HG02571 (cell line): Measurements from ENCODE around the gene CARMIL3.
"Not testable (repeated sequence)": the region's sequence is repeated elsewhere in the genome, so short reads cannot be mapped to it uniquely, and the experiment has no call there.

ENCODE experiments used
- ATAC-seq: cut with Tn5 transposase; IDR thresholded peaks from one replicate; pipeline ENCODE4 v1.9.1; 2021; ENCODE audit warnings: mild to moderate bottlenecking, moderate library complexity; ENCODE audit not compliant: unreplicated experiment

Gene CARMIL3

DNA sequence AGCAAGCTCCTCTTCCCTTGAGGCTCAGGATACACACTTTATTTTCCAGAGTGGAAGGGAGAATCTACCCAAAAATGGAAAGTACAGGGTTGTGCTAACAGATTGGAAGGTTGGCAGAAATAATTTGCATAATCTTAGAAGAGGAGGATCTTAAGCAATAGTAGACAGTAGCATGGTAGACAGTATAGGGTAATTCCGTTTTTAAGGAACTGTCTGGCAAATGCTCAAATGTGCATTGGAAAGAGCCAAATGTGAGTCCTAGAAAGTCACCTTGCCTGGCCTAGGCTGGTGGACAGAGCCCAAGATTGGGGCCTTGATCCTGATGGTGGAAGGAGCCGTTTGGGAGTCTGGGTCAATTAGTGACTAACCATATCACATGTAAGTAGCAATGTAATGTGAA, 13.1 kb upstream of the CARMIL3 start:
- ATAC-seq: no peak

DNA sequence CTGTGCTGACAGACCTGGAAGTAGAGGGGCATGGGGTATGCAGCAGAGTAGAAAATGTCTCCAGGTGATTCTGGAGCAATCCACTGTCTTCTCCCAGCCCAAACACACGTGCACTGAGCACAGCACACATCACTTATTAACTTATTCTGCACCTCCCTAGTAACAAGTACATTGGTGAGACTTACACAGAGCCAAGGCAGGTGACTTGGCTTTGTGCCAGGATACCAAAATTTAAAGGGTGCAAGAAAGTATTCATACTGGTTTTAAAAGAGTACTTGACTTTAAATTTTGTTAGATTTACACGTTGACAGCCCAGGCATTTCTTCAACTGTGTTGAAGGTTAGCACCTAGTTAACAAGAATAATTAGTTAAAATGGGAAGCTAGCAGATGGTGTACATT, 11.1 kb upstream of the CARMIL3 start:
- no peak for ATAC-seq

- no peak for ATAC-seq
Observed at GRCh38 chr14:24042746-24043145, 9.1 kb upstream of the CARMIL3 start.

DNA sequence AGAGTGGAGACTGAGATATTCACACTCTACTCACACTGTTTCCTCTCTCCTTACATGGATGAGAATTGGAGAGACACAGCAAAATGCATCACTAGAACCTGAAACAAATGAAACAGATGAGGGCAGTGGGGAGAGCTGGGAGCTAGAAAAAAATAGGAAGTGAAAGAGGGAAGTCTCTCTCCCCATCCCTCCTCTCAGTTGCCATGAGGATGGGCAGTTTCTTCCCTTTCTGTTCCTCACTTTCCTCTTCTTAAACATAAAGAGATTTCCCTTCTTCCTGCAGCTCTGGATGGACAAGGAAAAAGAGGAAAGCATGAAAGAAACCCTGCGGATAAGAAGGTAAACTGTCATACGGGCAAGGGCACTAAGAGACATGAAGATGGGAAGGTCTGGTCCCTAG, 2.8 kb upstream of the CARMIL3 start:
- ATAC-seq: not testable (repeated sequence)

DNA sequence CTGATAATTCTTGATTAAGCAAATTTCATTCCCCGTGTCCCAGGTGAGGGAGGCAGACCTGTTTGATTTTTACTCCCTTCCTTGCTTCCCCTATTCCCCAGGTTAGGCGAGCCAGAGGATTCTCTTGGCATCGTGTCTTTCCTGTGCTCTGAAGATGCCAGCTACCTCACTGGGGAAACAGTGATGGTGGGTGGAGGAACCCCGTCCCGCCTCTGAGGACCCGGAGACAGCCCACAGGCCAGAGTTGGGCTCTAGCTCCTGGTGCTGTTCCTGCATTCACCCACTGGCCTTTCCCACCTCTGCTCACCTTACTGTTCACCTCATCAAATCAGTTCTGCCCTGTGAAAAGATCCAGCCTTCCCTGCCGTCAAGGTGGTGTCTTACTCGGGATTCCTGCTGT, 1.1 kb upstream of the CARMIL3 start:
- not testable (repeated sequence) for ATAC-seq

GRCh38 chr14:24051176-24051788, 527 bp upstream of the CARMIL3 start:
- no peak for ATAC-seq

GRCh38 chr14:24052656-24053547, 1.1 kb downstream of the CARMIL3 start:
- no peak for ATAC-seq

GRCh38 chr14:24053548-24054323, 1.9 kb downstream of the CARMIL3 start:
- no peak for ATAC-seq

GRCh38 chr14:24054324-24054641, 2.5 kb downstream of the CARMIL3 start:
- ATAC-seq: no peak

- no peak for ATAC-seq
Observed at GRCh38 chr14:24054646-24055045, 2.8 kb downstream of the CARMIL3 start.

- no peak for ATAC-seq
Observed at GRCh38 chr14:24055971-24056799, 4.4 kb downstream of the CARMIL3 start.

DNA sequence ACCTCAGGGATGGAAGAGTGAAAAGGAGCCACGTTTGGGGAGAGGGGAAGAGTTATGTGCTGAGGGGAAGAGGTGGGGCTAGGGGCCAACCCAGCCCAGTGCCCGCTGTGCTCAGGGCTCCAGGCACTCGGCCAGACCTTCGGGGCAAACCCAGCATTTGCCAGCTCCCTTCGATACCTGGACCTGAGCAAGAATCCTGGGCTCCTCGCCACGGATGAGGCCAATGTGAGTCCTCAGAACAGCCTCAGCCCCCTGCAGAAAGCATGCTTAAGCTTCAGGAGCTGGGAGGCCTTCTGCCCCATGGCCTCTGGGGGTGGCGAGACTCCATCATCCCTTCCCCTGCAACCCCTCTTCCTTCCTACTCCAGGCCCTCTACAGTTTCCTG, 5.0 kb downstream of the CARMIL3 start:
- no peak for ATAC-seq

- no peak for ATAC-seq
Observed at GRCh38 chr14:24057271-24057670, 5.5 kb downstream of the CARMIL3 start.

DNA sequence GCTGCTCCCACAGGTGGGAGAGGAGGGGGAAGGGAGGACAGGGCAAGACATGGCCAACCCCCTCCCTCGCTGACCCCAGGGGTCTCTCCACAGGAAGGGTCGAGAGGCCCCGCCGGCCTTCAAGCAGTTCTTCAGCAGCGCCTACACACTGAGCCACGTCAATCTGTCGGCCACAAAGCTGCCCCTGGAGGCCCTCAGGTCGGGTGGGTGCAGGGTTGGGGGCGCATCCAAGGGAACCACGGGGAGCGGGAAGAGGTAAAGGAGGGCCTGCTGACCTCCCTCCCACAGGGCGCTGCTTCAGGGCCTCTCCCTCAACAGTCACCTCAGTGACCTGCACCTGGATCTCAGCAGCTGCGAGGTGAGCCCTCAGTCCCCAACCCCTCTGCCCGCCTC, 6.1 kb downstream of the CARMIL3 start:
- ATAC-seq: no peak

DNA sequence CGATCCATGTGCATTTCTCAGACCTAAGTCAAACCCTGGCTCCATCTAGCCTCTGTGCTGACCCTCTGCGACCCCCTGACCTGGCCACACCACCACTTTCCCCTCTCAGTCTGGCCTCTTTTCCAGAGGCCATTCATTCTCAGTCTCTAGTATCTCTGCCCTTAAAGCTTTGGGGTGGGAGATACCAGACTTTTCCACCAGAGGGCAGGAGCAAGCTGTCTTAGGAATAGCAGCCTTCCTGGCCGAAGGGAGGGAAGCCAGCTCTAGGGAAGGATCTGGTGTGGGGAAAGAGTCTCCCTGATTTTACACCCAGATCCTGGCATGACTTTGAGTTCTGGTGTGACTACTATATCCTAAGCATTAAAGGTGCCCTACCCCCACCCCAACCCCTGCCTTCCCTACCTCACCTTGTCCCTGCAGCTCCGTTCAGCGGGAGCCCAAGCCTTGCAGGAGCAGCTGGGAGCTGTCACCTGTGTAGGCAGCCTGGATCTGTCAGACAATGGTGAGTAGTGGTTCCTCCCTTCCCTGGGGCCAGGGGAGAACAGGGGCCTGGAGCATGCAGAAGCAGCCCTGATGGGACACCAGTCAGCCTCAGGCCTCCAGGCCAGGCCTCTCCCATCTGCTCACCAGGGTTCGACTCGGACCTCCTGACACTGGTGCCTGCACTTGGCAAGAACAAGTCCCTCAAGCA, 6.6 kb downstream of the CARMIL3 start:
- no peak for ATAC-seq

- no peak for ATAC-seq
Observed at GRCh38 chr14:24058951-24059475, 7.2 kb downstream of the CARMIL3 start.

DNA sequence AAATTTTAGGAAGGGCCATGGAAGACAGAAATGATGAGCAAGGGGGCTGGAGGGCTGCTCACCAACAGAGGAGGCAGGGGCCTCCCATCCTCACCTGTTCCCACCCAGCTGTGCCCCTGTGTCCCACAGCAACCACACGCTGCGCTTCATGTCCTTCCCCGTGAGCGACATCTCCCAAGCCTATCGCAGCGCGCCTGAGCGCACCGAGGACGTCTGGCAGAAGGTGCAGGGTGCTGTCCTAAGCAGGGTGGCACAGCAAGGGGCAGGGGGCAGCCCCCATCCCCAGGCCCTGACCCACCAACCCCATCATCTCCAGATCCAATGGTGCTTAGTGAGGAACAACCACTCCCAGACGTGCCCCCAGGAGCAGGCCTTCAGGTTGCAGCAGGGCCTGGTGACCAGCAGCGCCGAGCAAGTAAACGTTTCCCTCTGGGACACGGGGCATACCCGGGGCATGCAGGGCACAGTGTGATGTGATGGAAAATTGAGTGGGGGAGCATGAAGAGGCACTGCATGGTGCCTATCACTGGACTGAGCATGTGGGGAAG, 8.1 kb downstream of the CARMIL3 start:
- ATAC-seq: no peak

GRCh38 chr14:24060443-24060842, 8.6 kb downstream of the CARMIL3 start:
- ATAC-seq: no peak

DNA sequence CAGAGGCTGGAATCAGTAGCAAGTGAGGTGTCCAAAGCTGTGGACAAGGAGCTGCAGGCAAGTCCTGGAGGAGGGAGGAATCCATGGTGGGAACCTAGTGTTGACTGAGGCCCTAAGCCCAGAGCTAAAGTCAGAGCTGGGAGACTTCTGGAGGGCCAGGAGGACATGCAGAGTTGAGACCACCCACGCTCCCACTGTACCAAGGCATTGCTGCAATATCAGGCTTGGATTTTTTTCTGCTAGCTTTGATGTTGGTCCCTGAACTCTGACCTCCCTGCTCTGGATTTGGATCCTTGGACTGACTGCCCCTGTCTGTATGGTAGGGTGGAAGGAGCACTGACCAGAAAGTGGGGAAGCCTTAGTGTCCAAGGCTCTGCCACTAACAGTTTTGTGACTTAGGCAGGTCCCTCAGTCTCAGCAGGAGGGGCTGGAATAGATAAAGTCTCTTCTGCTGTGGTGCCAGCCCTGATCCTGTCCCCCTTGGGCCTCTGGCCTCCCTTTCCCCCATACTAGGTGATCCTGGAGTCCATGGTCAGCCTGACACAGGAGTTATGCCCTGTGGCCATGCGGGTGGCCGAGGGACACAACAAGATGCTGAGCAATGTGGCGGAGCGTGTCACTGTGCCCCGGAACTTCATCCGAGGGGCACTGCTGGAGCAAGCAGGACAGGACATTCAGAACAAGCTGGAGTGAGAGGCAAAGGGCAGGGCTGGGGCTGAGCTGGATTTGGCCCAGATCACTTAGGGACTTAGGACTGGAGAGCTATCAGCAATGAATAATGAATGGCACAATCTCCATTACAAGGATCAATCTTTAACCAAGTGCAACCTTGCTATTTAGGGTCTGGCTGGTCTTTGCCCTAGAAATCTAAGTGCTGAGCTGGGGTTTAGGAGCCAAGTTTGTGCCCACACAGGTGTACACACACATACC, 9.4 kb downstream of the CARMIL3 start:
- no peak for ATAC-seq
